Head of caudate nucleus (tissue), 42 donors: ENCODE measurements around the gene CSTB.

Source experiments
- DNase-seq, 42 donors: peaks; one replicate each; pipeline versions ENCODE4 v3.0.0 to v3.0.0-alpha.2; 2020 to 2021; ENCODE audit warnings: mixed read lengths in 7 of 42
- intact Hi-C: fragments of 100-400 bp; cut with DNase I; formaldehyde crosslinking; loops from one replicate; pipeline ENCODE4 v1.15.0; 2022

The CSTB gene

DNA sequence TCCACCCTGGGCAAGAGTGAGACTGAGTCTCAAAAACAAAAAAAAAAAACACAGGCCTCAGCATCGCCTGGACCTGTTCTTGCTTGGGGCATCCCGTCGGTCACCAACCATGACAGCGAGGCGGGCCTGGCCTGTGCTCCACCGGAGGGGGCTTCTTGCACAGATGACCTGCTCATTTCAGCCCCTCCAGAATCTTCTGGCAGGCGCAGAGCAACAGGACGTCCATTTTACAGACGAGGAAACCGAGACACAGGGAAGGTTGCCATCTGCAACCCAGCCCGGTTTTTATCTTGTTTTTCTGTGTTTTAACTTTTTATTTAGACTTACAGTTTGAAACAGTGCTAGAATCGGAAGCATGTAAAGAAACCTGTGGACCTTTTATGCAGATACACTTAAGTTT lies 918 bp downstream of the CSTB start:
- intact Hi-C loops, result no loop called here
- DNase-seq, result no peak

DNA sequence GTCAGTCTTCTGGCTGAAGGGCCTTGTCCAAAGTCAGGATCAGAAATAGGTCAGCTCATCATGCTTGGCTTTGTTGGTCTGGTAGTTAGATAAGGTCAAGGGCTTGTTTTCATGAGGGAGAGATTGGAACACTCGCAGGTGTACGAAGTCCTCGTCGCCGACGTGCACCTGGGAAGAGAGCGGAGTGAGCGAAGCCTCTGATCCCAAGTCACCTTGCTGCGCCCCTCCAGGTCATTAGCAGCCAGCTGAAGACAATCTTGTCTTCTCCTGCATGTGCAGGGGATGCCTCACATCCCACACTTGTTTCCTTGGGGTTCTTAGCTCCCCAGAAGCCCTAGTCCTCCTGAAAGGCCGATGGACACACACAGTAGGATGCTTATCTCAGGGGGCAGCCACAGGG lies 1.9 kb downstream of the CSTB start:
- no peak for DNase-seq
- intact Hi-C loops, result no loop called here

DNA sequence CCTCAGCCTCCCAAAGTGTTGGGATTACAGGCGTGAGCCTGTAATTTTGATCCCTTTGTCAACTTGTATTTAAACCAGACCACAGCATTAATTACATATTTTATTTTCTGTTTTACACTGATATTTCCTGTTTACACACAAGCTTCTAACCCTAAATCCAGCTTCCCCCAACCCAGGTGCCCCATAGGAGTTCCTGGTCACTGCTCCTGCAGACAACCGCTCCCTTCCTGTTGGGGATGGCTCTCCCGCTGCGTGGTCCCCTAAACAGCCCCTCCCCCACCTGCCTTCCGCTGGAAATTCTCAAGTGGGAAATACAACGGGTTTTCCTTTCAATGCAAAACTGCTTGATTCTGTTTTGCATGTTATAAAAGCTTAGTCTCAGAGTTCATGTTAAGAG lies 3.7 kb downstream of the CSTB start:
- no peak for DNase-seq
- intact Hi-C loops, result no loop called here

DNA sequence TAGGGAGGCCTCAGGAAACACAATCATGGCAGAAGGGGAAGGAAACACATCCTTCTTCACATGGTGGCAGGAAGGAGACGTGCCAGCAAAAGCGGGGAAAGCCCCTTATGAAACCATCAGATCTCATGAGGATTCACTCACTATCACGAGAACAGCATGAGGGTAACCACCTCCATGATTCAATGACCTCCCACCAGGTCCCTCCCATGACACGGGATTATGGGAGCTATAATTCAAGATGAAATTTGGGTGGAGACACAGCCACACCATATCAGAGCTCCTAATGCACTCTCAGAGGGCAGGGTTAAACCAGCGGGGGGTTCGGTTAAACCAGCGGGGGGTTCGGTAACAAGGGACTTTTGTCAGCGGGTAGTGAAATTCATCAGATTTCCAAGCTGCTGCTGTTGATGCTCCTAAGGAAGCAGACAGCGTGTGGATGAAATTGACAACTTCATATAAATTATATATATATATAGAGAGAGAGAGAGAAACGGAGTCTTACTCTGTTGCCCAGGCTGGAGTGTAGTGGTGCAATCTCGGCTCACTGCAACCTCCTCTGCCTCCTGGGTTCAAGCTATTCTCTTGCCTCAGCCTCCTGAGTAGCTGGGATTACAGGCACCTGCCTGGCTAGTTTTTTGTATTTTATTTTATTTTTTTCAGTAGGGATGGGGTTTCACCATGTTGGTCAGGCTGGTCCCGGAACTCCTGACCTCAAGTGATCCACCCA lies 4.2 kb downstream of the CSTB start:
- intact Hi-C loops, result no loop called here
- no peak for DNase-seq

DNA sequence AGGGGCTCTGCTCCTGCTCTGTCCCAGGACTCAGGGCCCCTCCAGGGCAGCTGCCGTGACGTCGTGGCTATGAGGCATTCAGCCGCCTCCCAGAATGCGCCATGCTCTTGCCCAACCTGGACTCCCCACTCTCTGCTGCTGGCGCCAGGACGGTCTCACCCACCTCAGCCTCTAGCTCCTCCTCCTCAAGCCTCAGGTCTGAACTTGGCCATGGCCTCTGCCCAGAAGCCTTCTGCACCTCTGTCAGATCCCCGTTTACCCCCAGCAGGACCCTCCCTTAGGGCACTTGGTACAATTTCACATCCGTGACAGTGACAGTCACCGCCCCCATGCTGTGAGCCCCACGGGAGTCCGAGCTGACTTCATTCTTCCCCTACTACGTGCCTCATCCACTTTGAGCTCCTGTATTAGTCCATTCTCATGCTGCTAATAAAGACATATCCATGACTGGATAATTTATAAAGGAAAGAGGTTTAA lies 4.9 kb downstream of the CSTB start:
- intact Hi-C loops, result no loop called here
- no peak for DNase-seq

DNA sequence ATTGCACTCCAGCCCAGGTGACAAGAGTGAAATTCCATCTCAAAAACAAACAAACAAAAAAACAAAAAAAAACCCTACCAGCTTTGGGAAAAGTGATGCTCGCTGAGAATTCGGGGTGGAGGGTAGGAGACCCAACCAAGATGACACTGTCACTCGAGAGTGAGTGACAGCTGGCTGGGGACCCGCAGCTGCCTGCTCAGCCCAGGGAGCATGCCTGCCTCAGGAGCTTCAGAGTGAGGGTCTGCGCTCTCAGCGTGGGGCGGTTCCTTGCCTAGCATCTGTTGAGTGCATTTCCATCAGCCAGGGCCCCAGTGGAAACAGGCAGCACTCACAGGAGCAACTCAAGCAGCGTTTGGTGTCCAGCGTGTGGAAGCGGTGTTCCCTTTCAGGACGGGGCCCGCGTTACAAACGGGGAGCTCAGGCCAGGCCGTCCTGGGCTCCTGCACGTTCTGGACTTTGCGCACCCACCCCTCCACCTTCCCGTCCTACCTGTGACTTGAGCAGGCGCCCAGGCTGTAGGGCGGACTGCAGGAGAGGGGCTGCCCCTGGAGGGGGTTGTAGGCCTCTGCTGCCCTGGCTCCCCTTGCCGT lies 5.9 kb downstream of the CSTB start:
- intact Hi-C loops, result no loop called here
- DNase-seq, result no peak

DNA sequence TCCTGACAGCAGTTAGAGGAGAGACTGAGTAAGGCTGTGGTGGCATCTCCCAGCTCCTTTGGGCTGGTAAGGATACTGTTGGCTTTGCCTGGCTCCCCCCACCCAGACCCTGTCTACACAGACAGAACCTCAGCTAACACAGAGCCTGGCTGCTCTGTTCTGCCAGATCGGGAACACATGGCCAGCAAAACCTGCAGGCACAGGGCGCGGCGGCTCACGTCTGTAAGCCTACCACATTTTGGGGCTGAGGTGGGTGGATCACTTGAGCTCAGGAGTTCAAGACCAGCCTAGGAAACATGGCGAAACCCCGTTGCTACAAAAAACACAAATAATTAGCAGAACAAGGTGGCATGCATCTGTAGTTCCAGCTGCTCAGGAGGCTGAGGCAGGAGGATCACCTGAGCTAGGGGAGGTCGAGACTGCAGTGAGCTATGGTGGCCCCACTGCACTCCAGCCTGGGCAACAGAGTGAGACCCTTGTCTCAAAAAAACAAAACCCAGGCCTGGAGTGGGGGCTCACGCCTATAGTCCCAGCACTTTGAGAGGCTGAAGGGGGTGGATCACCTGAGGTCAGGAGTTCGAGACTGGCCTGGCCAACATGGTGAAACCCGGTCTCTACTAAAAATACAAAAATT lies 6.7 kb downstream of the CSTB start:
- DNase-seq, result no peak
- intact Hi-C loops, result no loop called here

DNA sequence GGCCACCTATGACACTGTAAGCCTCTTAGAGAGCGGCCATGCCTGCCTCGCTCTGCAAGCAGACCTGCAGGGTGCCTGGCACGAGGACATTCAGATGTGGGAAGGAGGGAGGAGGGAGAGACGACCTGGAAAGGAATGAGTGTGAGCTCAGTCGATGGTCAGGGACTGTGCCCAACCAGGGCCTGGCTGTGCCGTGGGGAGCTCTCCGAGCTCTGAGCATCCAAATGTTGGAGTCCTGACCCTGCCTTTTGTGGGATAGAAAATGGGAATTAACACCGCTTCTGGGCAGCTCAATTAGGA lies 7.3 kb downstream of the CSTB start:
- no peak for DNase-seq
- intact Hi-C loops, result no loop called here

DNA sequence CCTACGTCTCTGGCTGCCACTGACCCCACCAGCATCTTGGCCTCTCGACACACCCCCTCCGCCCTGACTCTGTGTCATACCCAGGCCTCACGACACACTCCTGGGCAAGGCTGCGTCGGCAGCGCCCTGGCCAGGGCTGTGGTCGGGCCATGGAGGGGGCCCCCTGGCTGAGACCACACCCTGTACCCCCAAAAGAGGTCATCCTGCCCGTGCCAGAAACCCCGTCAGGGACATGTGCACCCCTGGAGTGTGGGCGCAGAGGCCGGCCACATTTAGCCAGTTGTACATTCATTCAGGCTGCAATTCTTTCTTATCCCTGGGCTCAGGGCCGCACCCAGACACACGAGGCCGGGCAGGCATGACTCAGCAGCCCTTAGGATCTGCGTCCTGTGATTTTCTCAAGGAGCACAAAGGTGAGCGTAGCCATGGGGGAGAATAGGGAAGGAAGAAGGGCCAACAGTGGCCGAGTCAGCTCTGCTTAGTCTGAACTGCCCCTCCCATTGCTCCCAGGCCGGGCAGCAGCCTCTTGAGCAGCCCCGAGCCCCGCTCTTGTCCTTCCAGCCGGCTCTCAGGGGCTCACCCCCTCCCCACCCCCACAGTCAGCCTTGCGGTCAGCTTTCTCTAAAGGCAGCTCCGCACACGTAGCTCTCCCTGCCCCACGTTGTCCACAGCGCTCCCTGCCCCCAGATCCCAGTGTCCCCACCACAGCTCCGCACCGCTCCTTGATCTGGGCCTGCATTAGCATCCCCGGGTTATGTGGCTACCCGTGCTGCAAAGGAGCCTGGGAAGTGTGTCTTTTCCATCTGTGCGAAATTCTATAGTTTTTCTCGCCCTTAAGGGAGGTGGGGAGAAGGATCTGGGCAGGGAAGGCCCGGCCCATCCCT lies 7.9 kb downstream of the CSTB start:
- intact Hi-C loops, result no loop called here

DNA sequence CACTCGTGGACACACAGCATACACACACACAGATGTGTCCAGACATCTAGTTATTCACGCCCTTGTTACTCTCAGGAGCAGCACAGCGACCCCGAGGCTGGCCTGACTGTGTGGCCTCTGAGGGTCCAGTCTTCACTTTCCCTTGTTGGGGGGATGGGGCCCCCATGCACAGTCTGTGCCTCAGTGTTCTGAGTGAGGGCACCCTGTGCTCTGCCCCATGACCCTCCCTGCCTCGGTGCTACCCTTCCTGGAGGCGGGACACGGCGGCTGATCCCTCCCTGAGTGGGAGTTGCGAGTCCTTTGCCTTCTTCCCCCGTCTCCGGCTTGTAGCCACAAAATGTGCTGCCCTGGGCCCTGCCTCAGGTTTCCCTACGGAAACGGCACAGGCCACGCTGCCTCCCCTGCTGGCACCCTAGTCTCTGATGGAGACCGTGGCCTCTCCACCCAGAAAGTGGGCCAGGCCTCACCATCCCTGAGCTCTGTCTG lies 8.6 kb downstream of the CSTB start:
- intact Hi-C loops, result no loop called here
- DNase-seq, result no peak

More for the DNA sequence above, 7.9 kb downstream of the CSTB start:
- DNase-seq, result peak in 2 of 42 donors; percentile 18 to 66

DNA sequence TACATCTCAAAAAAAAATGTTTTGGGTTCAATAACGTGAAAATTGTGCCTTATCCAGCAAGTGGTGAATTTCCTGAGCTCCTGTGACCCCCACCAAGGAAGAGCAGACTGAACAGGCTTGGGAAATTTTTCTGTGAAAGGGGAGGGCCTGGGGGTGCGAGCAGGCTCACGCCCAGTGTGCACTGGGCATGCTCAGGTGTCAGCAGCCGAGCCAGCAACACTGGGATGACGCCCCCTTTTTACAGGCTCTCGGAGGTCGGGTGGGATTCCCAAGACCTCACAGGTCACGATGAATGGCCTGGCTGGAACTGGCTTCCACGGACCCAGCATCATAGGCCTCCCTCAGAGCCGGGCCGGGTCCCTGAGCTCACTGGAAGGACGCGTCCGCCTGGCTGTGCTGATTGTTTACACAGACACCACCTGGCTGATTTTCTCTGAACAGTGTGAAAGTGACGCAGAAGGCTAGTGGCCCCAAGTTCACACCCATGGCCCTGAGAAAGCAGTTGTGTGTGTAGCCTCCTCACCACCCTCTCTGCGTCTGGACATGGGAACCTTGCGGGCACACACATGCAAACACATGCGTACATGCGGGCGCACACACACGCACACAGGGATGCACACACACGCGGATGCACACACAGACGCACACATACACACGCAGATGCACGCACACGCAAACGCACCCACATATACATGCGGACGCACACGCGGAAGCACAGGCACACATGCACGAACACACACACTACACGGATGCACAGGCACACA lies 9.2 kb downstream of the CSTB start:
- intact Hi-C loops, result no loop called here
- no peak for DNase-seq

DNA sequence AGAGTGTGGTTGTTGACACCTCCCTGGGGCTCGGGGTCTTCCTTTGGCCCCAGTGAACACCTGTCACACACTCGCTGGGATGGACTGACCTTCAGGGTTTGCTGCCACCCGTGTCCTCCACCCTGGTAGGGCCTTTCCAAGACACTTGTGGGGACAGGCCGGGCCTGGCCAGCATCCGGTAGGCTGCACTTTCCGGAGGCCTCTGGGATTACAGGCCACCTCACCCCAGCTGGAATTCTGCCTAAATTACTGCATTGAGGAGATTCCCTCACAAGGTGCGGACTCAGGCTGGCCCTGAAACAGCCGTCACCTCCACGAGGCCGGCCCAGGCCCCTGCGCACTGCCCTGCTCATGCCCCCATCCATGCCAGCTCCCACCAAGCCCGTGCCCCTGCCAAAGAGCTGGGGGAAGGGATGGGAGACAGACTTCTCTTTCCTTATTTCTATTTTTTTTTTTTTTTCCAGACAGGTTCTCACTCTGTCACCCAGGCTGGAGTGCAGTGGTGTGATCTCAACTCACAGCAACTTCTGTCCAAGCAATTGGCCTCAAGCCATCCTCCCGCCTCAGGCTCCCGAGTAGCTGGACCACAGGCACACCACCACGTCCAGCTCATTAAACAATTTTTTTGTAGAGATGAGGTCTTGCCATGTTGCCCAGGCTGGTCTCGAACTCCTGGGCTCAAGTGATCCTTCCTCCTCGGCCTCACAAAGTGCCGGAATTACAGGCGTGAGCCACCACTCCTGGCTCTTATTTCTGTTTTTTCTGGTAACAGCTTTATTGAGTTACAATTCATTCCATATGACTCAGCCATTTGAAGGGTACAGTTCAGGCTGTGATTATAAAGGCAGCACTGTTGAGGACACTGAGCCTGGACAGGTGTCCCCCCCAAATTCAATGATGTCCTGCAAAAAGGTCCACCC lies 11.3 kb downstream of the CSTB start:
- no peak for DNase-seq
- intact Hi-C loops, result no loop called here

DNA sequence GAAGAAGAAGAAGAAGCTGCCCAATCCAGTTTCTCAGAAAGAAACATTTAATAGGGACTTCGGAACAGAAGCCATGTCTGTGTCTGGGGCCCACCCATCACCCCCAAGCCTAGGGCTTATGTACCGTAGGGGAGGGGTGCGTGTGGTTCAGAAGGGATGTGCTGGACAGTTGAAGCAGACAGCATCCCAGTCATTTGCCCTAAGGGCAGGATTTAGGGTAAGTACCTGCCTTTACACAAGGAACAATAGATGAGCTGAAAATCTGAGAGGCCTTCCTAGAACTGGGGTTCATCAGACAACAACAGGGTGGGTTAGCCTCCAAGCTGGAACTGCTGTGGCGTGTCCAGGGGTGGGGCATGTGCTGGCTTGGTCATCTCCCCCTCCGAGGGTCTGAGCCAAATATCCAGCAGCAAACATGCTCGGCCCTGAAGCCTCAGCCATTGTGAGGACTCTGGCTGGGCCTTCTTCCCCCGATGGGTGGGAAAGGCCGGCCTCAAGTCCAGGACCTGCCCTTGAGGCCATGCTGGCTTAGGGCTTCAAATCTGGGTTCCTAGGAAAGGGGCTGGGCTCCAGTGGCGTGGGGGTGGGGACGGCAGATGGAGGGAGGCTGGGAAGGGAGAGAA lies 12.1 kb downstream of the CSTB start:
- intact Hi-C loops, result no loop called here
- no peak for DNase-seq

DNA sequence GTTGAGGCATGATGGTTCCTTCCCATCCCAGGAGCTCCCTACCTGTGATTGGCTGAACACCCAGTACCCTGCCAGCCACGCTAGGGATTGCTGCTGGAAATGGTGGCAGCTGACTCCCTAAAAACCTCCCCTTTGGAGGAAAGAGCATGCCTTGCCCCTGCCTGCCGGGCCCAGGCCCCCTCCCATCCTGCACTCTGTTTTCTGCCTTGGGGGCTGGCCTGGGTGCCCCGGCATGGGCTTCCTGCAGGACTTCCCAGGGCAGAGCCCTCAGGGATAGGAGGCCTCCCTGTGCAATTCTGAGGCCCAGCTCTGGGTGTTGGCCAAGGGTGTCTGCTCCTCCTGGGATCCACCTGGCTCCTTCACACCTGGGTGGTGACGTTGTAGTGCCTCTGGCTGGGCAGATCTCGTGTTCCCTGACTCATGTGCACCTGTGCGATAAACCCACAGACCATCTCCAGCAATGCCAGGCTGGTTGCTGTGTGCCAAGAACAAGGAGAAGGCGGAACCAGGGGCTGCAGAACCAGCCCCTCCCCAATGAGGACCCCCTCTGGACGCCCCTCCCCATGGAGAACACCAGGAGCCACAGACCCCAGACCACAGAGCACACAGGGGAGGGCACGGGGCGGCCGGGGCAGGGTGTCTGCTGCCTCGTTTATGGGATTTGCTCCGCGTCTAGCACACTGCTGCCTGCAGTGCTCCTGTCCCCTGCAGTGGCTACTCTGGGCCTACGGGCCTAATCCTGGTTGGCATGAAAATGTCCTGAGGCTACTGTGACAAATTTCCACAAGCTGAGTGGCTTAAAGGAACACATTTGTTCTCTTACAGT lies 13.6 kb downstream of the CSTB start:
- no peak for DNase-seq
- intact Hi-C loops, result no loop called here

DNA sequence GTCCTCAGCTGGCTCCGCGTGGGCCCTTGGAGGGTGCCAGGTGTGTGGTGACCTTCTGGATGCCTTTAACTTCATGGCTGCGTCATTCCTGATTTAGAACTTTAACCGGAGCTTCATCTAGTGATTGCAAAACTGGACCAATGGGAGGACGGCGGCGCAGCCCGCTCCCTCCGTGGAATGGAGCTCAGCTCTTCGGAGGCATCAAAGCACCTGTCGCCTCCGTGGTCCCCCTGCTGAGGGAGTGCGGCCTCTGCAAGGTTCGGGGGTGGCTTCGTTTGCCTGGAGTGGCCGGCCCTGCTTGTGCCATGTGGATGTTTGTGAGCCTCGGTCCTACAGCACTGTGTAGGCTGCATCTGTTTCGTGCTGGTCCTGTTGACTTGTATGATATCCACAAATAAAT lies 14.2 kb downstream of the CSTB start:
- intact Hi-C loops, result no loop called here
- DNase-seq, result no peak

DNA sequence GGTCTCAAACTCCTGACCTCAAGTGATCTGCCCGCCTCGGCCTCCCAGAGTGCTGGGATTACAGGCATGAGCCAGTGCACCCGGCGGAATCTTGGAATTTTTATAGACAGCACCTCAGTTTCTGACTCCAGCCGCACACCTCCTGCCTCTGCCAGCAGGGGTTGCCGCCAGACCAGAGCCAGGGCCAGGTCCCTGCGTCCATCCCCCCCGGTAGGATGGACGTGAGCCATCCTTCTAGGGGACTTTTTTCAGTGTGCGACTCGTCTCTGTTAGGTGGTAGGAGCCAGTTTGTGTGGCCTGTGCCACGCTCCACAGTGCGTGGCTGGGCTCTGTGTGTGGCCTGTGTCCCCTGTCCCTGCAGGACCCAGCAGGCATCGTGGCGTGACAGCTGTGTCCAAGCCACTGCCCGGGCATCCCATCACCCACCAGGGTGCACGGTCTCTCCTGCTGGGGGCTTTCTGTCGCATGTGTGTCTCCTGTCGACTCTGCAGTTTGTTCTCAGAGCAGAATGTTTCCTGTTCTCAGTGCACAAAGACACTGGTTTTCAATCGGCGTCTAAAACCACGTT lies 15.6 kb downstream of the CSTB start:
- intact Hi-C loops, result no loop called here
- no peak for DNase-seq
